B cell (primary cell): ENCODE data around the gene SCN7A.

Source experiments
- EZH2 ChIP-seq: IDR thresholded peaks from 2 replicates; pipeline ENCODE4 v1.6.1; 2012; ENCODE audit warnings: borderline replicate concordance, low read depth, mild to moderate bottlenecking, moderate library complexity, low read length; ENCODE audit not compliant: insufficient read depth, poor library complexity, severe bottlenecking
- TF ChIP-seq, protein P1 (sequence below): fragments of 200-600 bp; IDR thresholded peaks from one replicate; pipeline ENCODE4 v1.8.0; 2022; ENCODE audit warnings: antibody characterized with exemption, mild to moderate bottlenecking

DNA sequence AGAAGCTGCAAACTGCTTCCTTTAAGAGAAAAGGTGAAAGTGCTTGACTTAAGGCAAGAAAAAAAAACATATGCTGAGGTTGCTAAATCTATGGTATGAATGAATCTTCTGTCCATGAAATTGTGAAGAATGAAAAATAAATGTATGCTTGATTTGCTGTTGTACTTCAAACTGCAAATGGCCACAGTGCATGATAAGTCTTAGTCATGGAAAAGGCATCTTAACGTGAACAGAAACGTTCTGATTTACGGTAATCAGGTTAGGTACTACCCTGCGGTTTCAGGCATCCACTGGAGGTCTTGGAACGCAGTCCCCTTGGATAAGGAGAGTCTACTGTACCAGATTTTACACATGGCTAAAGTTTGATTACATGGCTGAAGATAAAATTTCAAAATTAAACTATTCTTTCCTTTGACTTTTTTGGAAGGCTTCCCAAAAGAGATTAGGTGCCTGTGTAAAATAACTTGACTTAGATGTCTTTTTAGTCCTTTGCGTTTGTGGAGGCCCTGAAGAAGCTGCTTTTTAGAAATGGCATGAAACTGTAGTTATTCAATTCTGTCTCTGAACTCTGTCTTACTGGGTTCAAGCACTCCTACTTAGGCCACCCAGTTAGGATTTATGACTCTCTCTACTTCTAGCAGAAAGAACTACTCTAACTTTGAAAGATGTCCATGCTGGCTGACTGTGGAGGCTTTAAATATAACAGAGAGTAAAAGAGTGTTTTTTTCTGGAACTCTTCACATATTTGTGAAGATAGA is 82.4 kb downstream of the SCN7A start:
- TF ChIP-seq, protein P1, sequence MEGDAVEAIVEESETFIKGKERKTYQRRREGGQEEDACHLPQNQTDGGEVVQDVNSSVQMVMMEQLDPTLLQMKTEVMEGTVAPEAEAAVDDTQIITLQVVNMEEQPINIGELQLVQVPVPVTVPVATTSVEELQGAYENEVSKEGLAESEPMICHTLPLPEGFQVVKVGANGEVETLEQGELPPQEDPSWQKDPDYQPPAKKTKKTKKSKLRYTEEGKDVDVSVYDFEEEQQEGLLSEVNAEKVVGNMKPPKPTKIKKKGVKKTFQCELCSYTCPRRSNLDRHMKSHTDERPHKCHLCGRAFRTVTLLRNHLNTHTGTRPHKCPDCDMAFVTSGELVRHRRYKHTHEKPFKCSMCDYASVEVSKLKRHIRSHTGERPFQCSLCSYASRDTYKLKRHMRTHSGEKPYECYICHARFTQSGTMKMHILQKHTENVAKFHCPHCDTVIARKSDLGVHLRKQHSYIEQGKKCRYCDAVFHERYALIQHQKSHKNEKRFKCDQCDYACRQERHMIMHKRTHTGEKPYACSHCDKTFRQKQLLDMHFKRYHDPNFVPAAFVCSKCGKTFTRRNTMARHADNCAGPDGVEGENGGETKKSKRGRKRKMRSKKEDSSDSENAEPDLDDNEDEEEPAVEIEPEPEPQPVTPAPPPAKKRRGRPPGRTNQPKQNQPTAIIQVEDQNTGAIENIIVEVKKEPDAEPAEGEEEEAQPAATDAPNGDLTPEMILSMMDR: no peak
- no peak for TF ChIP-seq EZH2
